HCT116 (cell line): ENCODE data around the gene AKIRIN2. TPM values are rescaled to one million over a fixed set of nuclear protein-coding genes. Genes with fewer than 3 reads are reported as not detected.

Experiments used
- ATAC-seq: fragments of 200-7000 bp; cut with Tn5 transposase; 2 replicates; pipeline ENCODE4 v1.9.1; 2020; ENCODE audit warnings: mild to moderate bottlenecking, moderate library complexity
- BruUV-seq: library from RNA; stranded (reverse); fragments of 400-500 nt; replicated peaks from 2 replicates; lab custom pipeline; 2021; lab: Mats Ljungman, UMichigan
- CTCF ChIA-PET: fragments of 300-600 bp; sonication (Branson Sonifier 250); formaldehyde crosslinking; loops from one replicate; lab custom pipeline; 2021; ENCODE audit warnings: antibody characterized with exemption; lab: Charles Lee
- POLR2A ChIA-PET: fragments of 300-600, 350-600 bp; sonication (Branson Sonifier 250); formaldehyde crosslinking; loops from one replicate; lab custom pipeline; 2021; ENCODE audit warnings: antibody characterized with exemption; lab: Charles Lee
- RAD21 ChIA-PET, 2 experiments: fragments of 300-600 bp; sonication (Branson Sonifier 250); formaldehyde crosslinking; loops; one replicate each; lab custom pipeline; 2023; ENCODE audit warnings: low total read pairs in 2 of 2; ENCODE audit not compliant: uncharacterized antibody in 2 of 2, unreplicated experiment in 2 of 2, low non-redundant PET in 1 of 2; lab: Charles Lee
- DNase-seq: peaks from one replicate; pipeline ENCODE4 v3.0.0-alpha.2; 2010; ENCODE audit warnings: low read depth, low spot score
- H2AFZ ChIP-seq: fragments of 200-600 bp; shearing (Covaris generic), sonication (generic); 2 replicates; pipeline ENCODE4 v1.6.1; 2017; ENCODE audit warnings: low read depth, mixed run types, mixed read lengths, antibody characterized with exemption, low read length; ENCODE audit not compliant: poor library complexity, severe bottlenecking
- H3K27ac ChIP-seq: 2 replicates; pipeline ENCODE4 v1.5.1; 2012; ENCODE audit warnings: low read depth, low read length
- H3K27me3 ChIP-seq: fragments of 200-600 bp; sonication (generic); 2 replicates; pipeline ENCODE4 v1.6.1; 2016; ENCODE audit warnings: mixed run types, low read length, mixed read lengths; ENCODE audit not compliant: insufficient read depth
- H3K36me3 ChIP-seq, 2 experiments: fragments of 200-500 bp in 1 of 2; fragments of 200-600 bp in 1 of 2; sonication (Bioruptor generic) in 1 of 2; sonication (generic) in 1 of 2; 2 replicates each; pipeline versions ENCODE4 v1.5.1 to v1.6.1; 2014 to 2016; ENCODE audit warnings: low read length in 2 of 2, inconsistent platforms in 1 of 2, mixed read lengths in 1 of 2, mixed run types in 1 of 2; ENCODE audit not compliant: insufficient read depth in 2 of 2, control insufficient read depth in 1 of 2
- H3K4me1 ChIP-seq, 2 experiments: fragments of 200-600 bp in 1 of 2; sonication (generic) in 1 of 2; 2 replicates each; pipeline versions ENCODE4 v1.5.1 to v1.6.1; 2012 to 2017; ENCODE audit warnings: low read length in 2 of 2, inconsistent platforms in 1 of 2, mild to moderate bottlenecking in 1 of 2, mixed read lengths in 1 of 2, mixed run types in 1 of 2, moderate library complexity in 1 of 2; ENCODE audit not compliant: insufficient read depth in 2 of 2, control insufficient read depth in 1 of 2
- H3K4me2 ChIP-seq: fragments of 200-600 bp; sonication (generic); 2 replicates; pipeline ENCODE4 v1.6.1; 2017; ENCODE audit warnings: mixed run types, low read length, mixed read lengths
- H3K4me3 ChIP-seq, 2 experiments: fragments of 200-600 bp in 1 of 2; sonication (generic) in 1 of 2; replicated peaks in 1 of 2; 2 replicates each; pipeline ENCODE4 v1.5.1; 2011 to 2016; ENCODE audit warnings: low read length in 2 of 2, control low read depth in 1 of 2, low read depth in 1 of 2, mild to moderate bottlenecking in 1 of 2, mixed read lengths in 1 of 2, mixed run types in 1 of 2
- H3K79me2 ChIP-seq: fragments of 200-600 bp; sonication (generic); 2 replicates; pipeline ENCODE4 v1.6.1; 2017; ENCODE audit warnings: mild to moderate bottlenecking, mixed run types, low read length, moderate library complexity, mixed read lengths; ENCODE audit not compliant: insufficient read depth
- H3K9ac ChIP-seq: fragments of 200-600 bp; sonication (generic); 2 replicates; pipeline ENCODE4 v1.6.1; 2016; ENCODE audit warnings: low read length, mixed read lengths
- H3K9me2 ChIP-seq: fragments of 200-600 bp; sonication (generic), shearing (Covaris generic); 2 replicates; pipeline ENCODE4 v1.6.1; 2017; ENCODE audit warnings: mixed run types, mild to moderate bottlenecking, moderate library complexity; ENCODE audit not compliant: insufficient read depth
- H3K9me3 ChIP-seq, 2 experiments: fragments of 200-500 bp in 1 of 2; fragments of 200-600 bp in 1 of 2; sonication (Bioruptor generic) in 1 of 2; sonication (generic) in 1 of 2; 2 replicates each; pipeline ENCODE4 v1.6.1; 2014 to 2017; ENCODE audit warnings: low read length in 2 of 2, mixed read lengths in 2 of 2, inconsistent platforms in 1 of 2, low read depth in 1 of 2, mild to moderate bottlenecking in 1 of 2, mixed run types in 1 of 2, moderate library complexity in 1 of 2; ENCODE audit not compliant: control insufficient read depth in 1 of 2, insufficient read depth in 1 of 2
- H4K20me1 ChIP-seq: fragments of 200-600 bp; sonication (generic), shearing (Covaris generic); 2 replicates; pipeline ENCODE4 v1.6.1; 2017; ENCODE audit warnings: mixed run types, mild to moderate bottlenecking, moderate library complexity; ENCODE audit not compliant: insufficient read depth
- ATF3 ChIP-seq: IDR thresholded peaks from 2 replicates; pipeline ENCODE4 v1.6.1; 2012
- CBX3 ChIP-seq: IDR thresholded peaks from 2 replicates; pipeline ENCODE4 v1.6.1; 2012; ENCODE audit warnings: low read depth
- CEBPB ChIP-seq: IDR thresholded peaks from 2 replicates; pipeline ENCODE4 v1.6.1; 2012; ENCODE audit warnings: low read depth
- EZH2 ChIP-seq: fragments of 200-600 bp; sonication (generic); IDR thresholded peaks from 2 replicates; pipeline ENCODE4 v1.6.1; 2017; ENCODE audit warnings: antibody characterized with exemption, mixed run types
- EZH2phosphoT487 ChIP-seq: fragments of 200-600 bp; IDR thresholded peaks from 2 replicates; pipeline ENCODE4 v1.6.1; 2018; ENCODE audit warnings: antibody characterized with exemption, borderline replicate concordance
- FOSL1 ChIP-seq: IDR thresholded peaks from 2 replicates; pipeline ENCODE4 v1.6.1; 2012; ENCODE audit warnings: low read depth
- MAX ChIP-seq: IDR thresholded peaks from 2 replicates; pipeline ENCODE4 v1.6.1; 2012
- POLR2A ChIP-seq: IDR thresholded peaks from 2 replicates; pipeline ENCODE4 v1.7.0; 2011; ENCODE audit warnings: borderline replicate concordance; ENCODE audit not compliant: insufficient read depth, insufficient read length; ENCODE audit errors: extremely low read depth
- SIN3A ChIP-seq: IDR thresholded peaks from 2 replicates; pipeline ENCODE4 v1.6.1; 2012; ENCODE audit warnings: low read depth
- TCF7L2 ChIP-seq: IDR thresholded peaks from 2 replicates; pipeline ENCODE4 v1.7.0; 2011; ENCODE audit warnings: borderline replicate concordance, inconsistent platforms; ENCODE audit not compliant: insufficient read depth, insufficient read length; ENCODE audit errors: extremely low read depth
- YY1 ChIP-seq: IDR thresholded peaks from 2 replicates; pipeline ENCODE4 v1.6.1; 2011; ENCODE audit warnings: low read length, low read depth, moderate library complexity, mild to moderate bottlenecking; ENCODE audit not compliant: insufficient replicate concordance; ENCODE audit errors: extremely low read depth
- ZBTB33 ChIP-seq: IDR thresholded peaks from 2 replicates; pipeline ENCODE4 v1.6.1; 2011; ENCODE audit warnings: mild to moderate bottlenecking, low read length, moderate library complexity; ENCODE audit not compliant: insufficient replicate concordance; ENCODE audit errors: extremely low read depth
- ZFX ChIP-seq: fragments of 450-650 bp; IDR thresholded peaks from 2 replicates; pipeline ENCODE4 v1.6.1; 2017
- ZNF274 ChIP-seq: fragments of 200-500 bp; sonication (Bioruptor generic); IDR thresholded peaks from 2 replicates; pipeline ENCODE4 v1.6.1; 2014; ENCODE audit warnings: mild to moderate bottlenecking, low read depth, low read length, inconsistent platforms
- intact Hi-C: fragments of 100-400 bp; cut with micrococcal nuclease; formaldehyde crosslinking; loops from 2 replicates; pipeline ENCODE4 v1.10.0; 2022
- total RNA-seq: library from RNA; stranded (reverse); gene quantifications from one replicate; pipeline ENCODE4 v1.2.1, GENCODE V29; 2021; ENCODE audit not compliant: unreplicated experiment

AKIRIN2 gene
- total RNA-seq, 1 experiment from 2014 or later = 54.8 TPM

- no peak overlapping the region for H2AFZ ChIP-seq
- BruUV-seq = no TSS peak
- H3K9me2 ChIP-seq = no peaks in the 10 kb centered on the region
- POLR2A ChIA-PET = no interaction called here
- CTCF ChIA-PET = no interaction called here
- H3K4me3 ChIP-seq = no peak overlapping the region
- peaks cover 0 to 2% of the 10 kb centered on the region in 2 experiments; a peak in 2 of 4 replicates for H3K36me3 ChIP-seq
- H3K9ac ChIP-seq = no peak overlapping the region
- no peak overlapping the region for H3K27ac ChIP-seq
- H3K4me1 ChIP-seq = peaks cover 0 to 2% of the 10 kb centered on the region in 2 experiments; a peak in 1 of 4 replicates
- no peak for TF ChIP-seq YY1
- TF ChIP-seq ZNF274 = no peak
- TF ChIP-seq EZH2phosphoT487 = no peak
- no peak for TF ChIP-seq ZBTB33
- TF ChIP-seq POLR2A = no peak
- no peak for TF ChIP-seq MAX
- no peak for TF ChIP-seq SIN3A
- no peak for TF ChIP-seq TCF7L2
- TF ChIP-seq CEBPB = no peak
- TF ChIP-seq ZFX = no peak
- no peak for TF ChIP-seq FOSL1
- TF ChIP-seq ATF3 = no peak
- no peak for TF ChIP-seq EZH2
- TF ChIP-seq CBX3 = no peak
- no peak overlapping the region for H3K4me2 ChIP-seq
- RAD21 ChIA-PET = no interaction called here
- no peaks in the 10 kb centered on the region for H3K9me3 ChIP-seq
- intact Hi-C loops = no loop called here
- no peak for ATAC-seq
- peaks cover 4% of the 10 kb centered on the region for H4K20me1 ChIP-seq
- H3K79me2 ChIP-seq = peaks cover 97% of the 10 kb centered on the region
- DNase-seq = no peak
- no peaks in the 10 kb centered on the region for H3K27me3 ChIP-seq
Measured at GRCh38 chr6:87692086-87692485, 9.9 kb downstream of the AKIRIN2 start.
